HepG2 (cell line): ENCODE results near the gene PPP2R5D. TPM values are rescaled to one million over a fixed set of nuclear protein-coding genes. Genes with fewer than 3 reads are reported as not detected.

ENCODE experiments used
- DNMT1 ChIP-seq: sonication (generic); formaldehyde crosslinking; IDR thresholded peaks from 2 replicates; pipeline ENCODE4 v1.5.1; 2020; ENCODE audit warnings: mild to moderate bottlenecking, missing genetic modification reagents
- FOXA1 ChIP-seq, 2 experiments: fragments of 450-650 bp in 1 of 2; sonication (generic) in 1 of 2; formaldehyde crosslinking in 1 of 2; IDR thresholded peaks; 2 replicates each; pipeline versions ENCODE4 v1.4.0 to v1.6.1; 2016 to 2020; ENCODE audit warnings: missing genetic modification reagents in 1 of 2
- FOXA3 ChIP-seq: IDR thresholded peaks from 2 replicates; pipeline ENCODE4 v1.6.1; 2016; ENCODE audit warnings: missing genetic modification reagents, missing compliant biosample characterization
- JUND ChIP-seq: sonication (generic); formaldehyde crosslinking; IDR thresholded peaks from 2 replicates; pipeline ENCODE4 v1.8.0; 2022; ENCODE audit warnings: mild to moderate bottlenecking, missing genetic modification reagents
- KLF12 ChIP-seq: sonication (generic); formaldehyde crosslinking; IDR thresholded peaks from 2 replicates; pipeline ENCODE4 v1.4.0; 2020; ENCODE audit warnings: missing genetic modification reagents, borderline replicate concordance
- KLF16 ChIP-seq, 2 experiments: sonication (generic) in 1 of 2; formaldehyde crosslinking in 1 of 2; IDR thresholded peaks; 2 replicates each; pipeline versions ENCODE4 v1.6.1 to v1.8.0; 2016 to 2023; ENCODE audit warnings: missing genetic modification reagents in 2 of 2, missing compliant biosample characterization in 1 of 2
- MXI1 ChIP-seq: IDR thresholded peaks from 3 replicates; pipeline ENCODE4 v1.6.1; 2012; ENCODE audit warnings: low read depth, low read length, inconsistent platforms, borderline replicate concordance
- NCOR1 ChIP-seq: fragments of 200-600 bp; sonication (generic); IDR thresholded peaks from 2 replicates; pipeline ENCODE4 v1.7.0; 2017; ENCODE audit warnings: antibody characterized with exemption, low read length, borderline replicate concordance
- PHF21A ChIP-seq: sonication (generic); formaldehyde crosslinking; IDR thresholded peaks from 2 replicates; pipeline ENCODE4 v1.5.0; 2020; ENCODE audit warnings: mild to moderate bottlenecking, missing genetic modification reagents
- TGIF2 ChIP-seq: IDR thresholded peaks from 2 replicates; pipeline ENCODE4 v1.6.1; 2016; ENCODE audit warnings: control low read depth, missing compliant biosample characterization
- WIZ ChIP-seq: sonication (generic); formaldehyde crosslinking; IDR thresholded peaks from 2 replicates; pipeline ENCODE4 v1.5.1; 2020; ENCODE audit warnings: mild to moderate bottlenecking, missing genetic modification reagents
- ZNF138 ChIP-seq: sonication (generic); formaldehyde crosslinking; IDR thresholded peaks from 2 replicates; pipeline ENCODE4 v1.5.0; 2020; ENCODE audit warnings: mild to moderate bottlenecking, low read depth, missing genetic modification reagents
- ZNF547 ChIP-seq: sonication (generic); formaldehyde crosslinking; IDR thresholded peaks from 2 replicates; pipeline ENCODE4 v1.5.1; 2020; ENCODE audit warnings: mild to moderate bottlenecking, missing genetic modification reagents
- ZNF557 ChIP-seq: sonication (generic); formaldehyde crosslinking; IDR thresholded peaks from 2 replicates; pipeline ENCODE4 v1.4.0; 2020; ENCODE audit warnings: missing genetic modification reagents
- ZSCAN21 ChIP-seq: sonication (generic); formaldehyde crosslinking; IDR thresholded peaks from 2 replicates; pipeline ENCODE4 v1.8.0; 2022; ENCODE audit warnings: mild to moderate bottlenecking, missing genetic modification reagents, moderate library complexity, borderline replicate concordance
- ZSCAN31 ChIP-seq: sonication (generic); formaldehyde crosslinking; IDR thresholded peaks from 2 replicates; pipeline ENCODE4 v1.5.0; 2020; ENCODE audit warnings: low read depth, mild to moderate bottlenecking, missing genetic modification reagents
- polyA plus RNA-seq, 8 experiments: library from polyadenylated mRNA; depleted of rRNA in 3 of 8; stranded (reverse) in 7 of 8; unstranded in 1 of 8; fragments of >200 nt; fragmentation: Illumina TruSeq in 4 of 8; extraction: Trizol in 4 of 8; gene quantifications; 2 replicates each; pipeline versions ENCODE4 v1.2.1 to v1.2.3, GENCODE V29; 2011 to 2016; ENCODE audit warnings: low read depth in 4 of 8, missing spikeins in 1 of 8, mixed read lengths in 1 of 8; ENCODE audit not compliant: insufficient read depth in 1 of 8
- total RNA-seq, 5 experiments: library from RNA; depleted of rRNA; stranded (reverse); fragments of >200 nt; fragmentation: Illumina TruSeq; extraction: Trizol; gene quantifications; 2 replicates each; pipeline ENCODE4 v1.2.3, GENCODE V29; 2016; ENCODE audit warnings: low read depth in 1 of 5
- TF ChIP-seq, protein P1 (sequence below), 2 experiments: sonication (generic) in 1 of 2; formaldehyde crosslinking in 1 of 2; IDR thresholded peaks; 2 replicates each; pipeline versions ENCODE4 v1.4.0 to v1.6.1; 2018 to 2020; ENCODE audit warnings: missing genetic modification reagents in 2 of 2, borderline replicate concordance in 1 of 2, low read depth in 1 of 2, mild to moderate bottlenecking in 1 of 2, missing biosample characterization in 1 of 2
- TF ChIP-seq, protein P2 (sequence below): sonication (generic); formaldehyde crosslinking; conservative IDR thresholded peaks from 2 replicates; pipeline ENCODE4 v1.4.0; 2020; ENCODE audit warnings: missing genetic modification reagents
- TF ChIP-seq, protein P3 (sequence below): sonication (generic); formaldehyde crosslinking; IDR thresholded peaks from 2 replicates; pipeline ENCODE4 v1.8.1; 2023; ENCODE audit warnings: mild to moderate bottlenecking, inconsistent platforms, moderate library complexity, missing genetic modification reagents, borderline replicate concordance
- TF ChIP-seq, protein P4 (sequence below): sonication (generic); formaldehyde crosslinking; IDR thresholded peaks from 2 replicates; pipeline ENCODE4 v1.8.0; 2022; ENCODE audit warnings: mild to moderate bottlenecking, missing genetic modification reagents, borderline replicate concordance
- TF ChIP-seq, protein P5 (sequence below): IDR thresholded peaks from 2 replicates; pipeline ENCODE4 v1.6.1; 2018; ENCODE audit warnings: missing genetic modification reagents

PPP2R5D gene
- total and polyA plus RNA-seq, 2 of the 13 experiments (the other 11 are each of a cell fraction or from before 2014, with no cell fraction given): 53.7 to 60.4 TPM

DNA sequence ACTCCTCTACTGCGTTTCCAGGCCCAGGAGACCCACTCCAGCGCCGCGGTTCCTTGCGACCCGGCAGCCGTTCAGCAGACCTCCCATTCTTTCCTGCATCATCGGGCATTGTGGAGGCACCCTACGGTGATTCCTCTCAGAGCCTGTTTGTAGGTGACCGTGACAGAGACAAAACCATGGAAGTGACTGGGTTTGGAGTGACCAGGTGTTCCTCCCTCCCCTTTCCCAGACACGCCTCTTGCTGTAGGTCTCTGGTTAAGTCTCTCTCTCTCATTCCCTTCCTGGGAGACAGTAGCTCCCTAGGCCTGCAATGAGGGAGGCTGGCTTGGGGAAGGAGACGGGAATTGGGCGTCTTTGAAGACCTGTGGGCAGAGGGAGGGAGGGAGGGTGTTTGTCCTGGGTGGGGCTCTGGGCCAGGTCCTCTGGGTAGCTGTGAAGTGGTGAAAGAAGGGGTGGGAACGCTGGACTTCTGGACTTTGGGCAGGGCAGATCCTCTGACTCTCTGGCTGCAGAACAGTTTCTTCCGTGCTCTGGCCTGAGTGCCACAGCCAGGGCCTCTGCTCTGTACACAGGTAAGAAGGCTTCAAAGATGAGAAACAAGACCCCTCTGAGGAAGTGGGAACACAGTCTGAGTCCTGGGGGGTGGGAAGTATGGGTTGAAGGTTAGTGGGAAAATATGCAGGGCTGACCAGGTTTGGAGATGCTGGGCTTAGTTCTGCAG lies 75.8 kb downstream of the PPP2R5D start (continued):
- TF ChIP-seq, protein P1, sequence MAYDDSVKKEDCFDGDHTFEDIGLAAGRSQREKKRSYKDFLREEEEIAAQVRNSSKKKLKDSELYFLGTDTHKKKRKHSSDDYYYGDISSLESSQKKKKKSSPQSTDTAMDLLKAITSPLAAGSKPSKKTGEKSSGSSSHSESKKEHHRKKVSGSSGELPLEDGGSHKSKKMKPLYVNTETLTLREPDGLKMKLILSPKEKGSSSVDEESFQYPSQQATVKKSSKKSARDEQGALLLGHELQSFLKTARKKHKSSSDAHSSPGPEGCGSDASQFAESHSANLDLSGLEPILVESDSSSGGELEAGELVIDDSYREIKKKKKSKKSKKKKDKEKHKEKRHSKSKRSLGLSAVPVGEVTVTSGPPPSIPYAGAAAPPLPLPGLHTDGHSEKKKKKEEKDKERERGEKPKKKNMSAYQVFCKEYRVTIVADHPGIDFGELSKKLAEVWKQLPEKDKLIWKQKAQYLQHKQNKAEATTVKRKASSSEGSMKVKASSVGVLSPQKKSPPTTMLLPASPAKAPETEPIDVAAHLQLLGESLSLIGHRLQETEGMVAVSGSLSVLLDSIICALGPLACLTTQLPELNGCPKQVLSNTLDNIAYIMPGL (CRISPR knock-in tag; IDR thresholded peaks at IDR 0.05; ENCODE audit: borderline replicate concordance in 1 of 2, low read depth in 1 of 2): peak in 1 of 2 experiments; percentile 67; a peak in 3 of 4 replicates
- TF ChIP-seq TGIF2 (CRISPR knock-in tag) (no peak), NCOR1 (peak; percentile 72; the same call in 1 of the 2 replicates), KLF16 (CRISPR knock-in tag; IDR thresholded peaks at IDR 0.05) (peak in 1 of 2 experiments; percentile 44; a peak in 1 of 4 replicates), MXI1 (0 out of 3 replicates have a peak, but pooled peaks have one; percentile 5), FOXA1 (IDR thresholded peaks at IDR 0.05) (no peak), FOXA1 (CRISPR knock-in tag; IDR thresholded peaks at IDR 0.05) (peak; percentile 15; the same call in 1 of the 2 replicates), JUND (peak; percentile 12; the same call in 1 of the 2 replicates), ZSCAN31 (peak; percentile 54; the same call in 1 of the 2 replicates), FOXA3 (CRISPR knock-in tag) (peak; percentile 73), PHF21A (CRISPR knock-in tag) (peak; percentile 84), ZNF557 (CRISPR knock-in tag) (no peak), ZNF138 (CRISPR knock-in tag) (no peak), ZSCAN21 (CRISPR knock-in tag) (0 out of 2 replicates have a peak, but pooled peaks have one; percentile 39), ZNF547 (peak; percentile 15; the same call in 1 of the 2 replicates), DNMT1 (no peak), WIZ (CRISPR knock-in tag) (0 out of 2 replicates have a peak, but pooled peaks have one; percentile 14), KLF12 (CRISPR knock-in tag) (peak; percentile 82)
- TF ChIP-seq, protein P2, sequence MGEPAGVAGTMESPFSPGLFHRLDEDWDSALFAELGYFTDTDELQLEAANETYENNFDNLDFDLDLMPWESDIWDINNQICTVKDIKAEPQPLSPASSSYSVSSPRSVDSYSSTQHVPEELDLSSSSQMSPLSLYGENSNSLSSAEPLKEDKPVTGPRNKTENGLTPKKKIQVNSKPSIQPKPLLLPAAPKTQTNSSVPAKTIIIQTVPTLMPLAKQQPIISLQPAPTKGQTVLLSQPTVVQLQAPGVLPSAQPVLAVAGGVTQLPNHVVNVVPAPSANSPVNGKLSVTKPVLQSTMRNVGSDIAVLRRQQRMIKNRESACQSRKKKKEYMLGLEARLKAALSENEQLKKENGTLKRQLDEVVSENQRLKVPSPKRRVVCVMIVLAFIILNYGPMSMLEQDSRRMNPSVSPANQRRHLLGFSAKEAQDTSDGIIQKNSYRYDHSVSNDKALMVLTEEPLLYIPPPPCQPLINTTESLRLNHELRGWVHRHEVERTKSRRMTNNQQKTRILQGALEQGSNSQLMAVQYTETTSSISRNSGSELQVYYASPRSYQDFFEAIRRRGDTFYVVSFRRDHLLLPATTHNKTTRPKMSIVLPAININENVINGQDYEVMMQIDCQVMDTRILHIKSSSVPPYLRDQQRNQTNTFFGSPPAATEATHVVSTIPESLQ (CRISPR knock-in tag): peak; percentile 24; the same call in 1 of the 2 replicates
- TF ChIP-seq, protein P3, sequence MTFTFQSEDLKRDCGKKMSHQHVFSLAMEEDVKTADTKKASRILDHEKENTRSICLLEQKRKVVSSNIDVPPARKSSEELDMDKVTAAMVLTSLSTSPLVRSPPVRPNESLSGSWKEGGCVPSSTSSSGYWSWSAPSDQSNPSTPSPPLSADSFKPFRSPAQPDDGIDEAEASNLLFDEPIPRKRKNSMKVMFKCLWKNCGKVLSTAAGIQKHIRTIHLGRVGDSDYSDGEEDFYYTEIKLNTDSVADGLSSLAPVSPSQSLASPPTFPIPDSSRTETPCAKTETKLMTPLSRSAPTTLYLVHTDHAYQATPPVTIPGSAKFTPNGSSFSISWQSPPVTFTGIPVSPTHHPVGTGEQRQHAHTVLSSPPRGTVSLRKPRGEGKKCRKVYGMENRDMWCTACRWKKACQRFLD (CRISPR knock-in tag): no peak
- TF ChIP-seq, protein P4, sequence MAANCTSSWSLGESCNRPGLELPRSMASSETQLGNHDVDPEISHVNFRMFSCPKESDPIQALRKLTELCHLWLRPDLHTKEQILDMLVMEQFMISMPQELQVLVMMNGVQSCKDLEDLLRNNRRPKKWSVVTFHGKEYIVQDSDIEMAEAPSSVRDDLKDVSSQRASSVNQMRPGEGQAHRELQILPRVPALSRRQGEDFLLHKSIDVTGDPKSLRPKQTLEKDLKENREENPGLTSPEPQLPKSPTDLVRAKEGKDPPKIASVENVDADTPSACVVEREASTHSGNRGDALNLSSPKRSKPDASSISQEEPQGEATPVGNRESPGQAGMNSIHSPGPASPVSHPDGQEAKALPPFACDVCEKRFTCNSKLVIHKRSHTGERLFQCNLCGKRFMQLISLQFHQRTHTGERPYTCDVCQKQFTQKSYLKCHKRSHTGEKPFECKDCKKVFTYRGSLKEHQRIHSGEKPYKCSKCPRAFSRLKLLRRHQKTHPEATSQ: peak; percentile 57
- TF ChIP-seq, protein P5, sequence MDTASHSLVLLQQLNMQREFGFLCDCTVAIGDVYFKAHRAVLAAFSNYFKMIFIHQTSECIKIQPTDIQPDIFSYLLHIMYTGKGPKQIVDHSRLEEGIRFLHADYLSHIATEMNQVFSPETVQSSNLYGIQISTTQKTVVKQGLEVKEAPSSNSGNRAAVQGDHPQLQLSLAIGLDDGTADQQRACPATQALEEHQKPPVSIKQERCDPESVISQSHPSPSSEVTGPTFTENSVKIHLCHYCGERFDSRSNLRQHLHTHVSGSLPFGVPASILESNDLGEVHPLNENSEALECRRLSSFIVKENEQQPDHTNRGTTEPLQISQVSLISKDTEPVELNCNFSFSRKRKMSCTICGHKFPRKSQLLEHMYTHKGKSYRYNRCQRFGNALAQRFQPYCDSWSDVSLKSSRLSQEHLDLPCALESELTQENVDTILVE (CRISPR knock-in tag): no peak
